H9 (cell line): ENCODE results near the gene CCR4. TPM values are rescaled to one million over a fixed set of nuclear protein-coding genes. Genes with fewer than 3 reads are reported as not detected.

Source experiments
- DNase-seq: peaks from one replicate; pipeline ENCODE4 v3.0.0-alpha.2; 2017
- H2AFZ ChIP-seq: one replicate; pipeline ENCODE4 v1.6.1; 2013; ENCODE audit warnings: mild to moderate bottlenecking, low read length, control low read depth, moderate library complexity
- H2AK5ac ChIP-seq: 2 replicates; pipeline ENCODE4 v1.6.1; 2013; ENCODE audit warnings: low read length, control low read depth, mixed read lengths; ENCODE audit not compliant: insufficient read length
- H2BK120ac ChIP-seq: one replicate; pipeline ENCODE4 v1.6.1; 2013; ENCODE audit warnings: low read depth, mild to moderate bottlenecking, low read length, control low read depth, inconsistent platforms; ENCODE audit not compliant: poor library complexity, severe bottlenecking
- H2BK12ac ChIP-seq: 2 replicates; pipeline ENCODE4 v1.6.1; 2013; ENCODE audit warnings: low read length, control low read depth, mixed read lengths, low read depth; ENCODE audit not compliant: insufficient read length
- H2BK15ac ChIP-seq: 2 replicates; pipeline ENCODE4 v1.6.1; 2013; ENCODE audit warnings: low read depth, low read length, control low read depth
- H2BK20ac ChIP-seq: one replicate; pipeline ENCODE4 v1.6.1; 2013; ENCODE audit warnings: low read depth, mild to moderate bottlenecking, low read length, control low read depth, inconsistent platforms; ENCODE audit not compliant: poor library complexity, severe bottlenecking
- H2BK5ac ChIP-seq: 2 replicates; pipeline ENCODE4 v1.6.1; 2013; ENCODE audit warnings: low read length, control low read depth, mixed read lengths; ENCODE audit not compliant: insufficient read length
- H3K14ac ChIP-seq: 2 replicates; pipeline ENCODE4 v1.6.1; 2013; ENCODE audit warnings: low read length, control low read depth; ENCODE audit not compliant: insufficient read depth
- H3K18ac ChIP-seq: 2 replicates; pipeline ENCODE4 v1.6.1; 2013; ENCODE audit warnings: low read depth, mild to moderate bottlenecking, mixed read lengths, low read length, control low read depth; ENCODE audit not compliant: insufficient read length
- H3K23ac ChIP-seq: 2 replicates; pipeline ENCODE4 v1.6.1; 2013; ENCODE audit warnings: low read length, control low read depth, mixed read lengths, low read depth; ENCODE audit not compliant: insufficient read length
- H3K23me2 ChIP-seq: 2 replicates; pipeline ENCODE4 v1.6.1; 2013; ENCODE audit warnings: low read depth, mild to moderate bottlenecking, mixed read lengths, low read length, control low read depth; ENCODE audit not compliant: insufficient read length, poor library complexity, severe bottlenecking
- H3K27ac ChIP-seq: 2 replicates; pipeline ENCODE4 v1.5.1; 2013; ENCODE audit warnings: low read length, control low read depth, mixed read lengths, low read depth; ENCODE audit not compliant: insufficient read length
- H3K27me3 ChIP-seq: 2 replicates; pipeline ENCODE4 v1.6.1; 2013; ENCODE audit warnings: low read length, control low read depth, inconsistent platforms; ENCODE audit not compliant: insufficient read depth
- H3K4ac ChIP-seq: 2 replicates; pipeline ENCODE4 v1.6.1; 2013; ENCODE audit warnings: low read depth, mild to moderate bottlenecking, control low read depth, inconsistent platforms, low read length, moderate library complexity
- H3K4me1 ChIP-seq: 2 replicates; pipeline ENCODE4 v1.6.1; 2013; ENCODE audit warnings: low read length, control low read depth, inconsistent platforms; ENCODE audit not compliant: insufficient read depth
- H3K4me2 ChIP-seq: 2 replicates; pipeline ENCODE4 v1.6.1; 2013; ENCODE audit warnings: low read length, control low read depth, mixed read lengths; ENCODE audit not compliant: insufficient read length, insufficient read depth
- H3K56ac ChIP-seq: 2 replicates; pipeline ENCODE4 v1.6.1; 2013; ENCODE audit warnings: low read depth, mild to moderate bottlenecking, mixed read lengths, low read length, control low read depth; ENCODE audit not compliant: insufficient read length
- H3K79me1 ChIP-seq: 2 replicates; pipeline ENCODE4 v1.6.1; 2013; ENCODE audit warnings: low read depth, mild to moderate bottlenecking, moderate library complexity, low read length, control low read depth, inconsistent platforms; ENCODE audit not compliant: insufficient read depth, poor library complexity, severe bottlenecking
- H3K79me2 ChIP-seq: 2 replicates; pipeline ENCODE4 v1.6.1; 2013; ENCODE audit warnings: low read length, control low read depth, inconsistent platforms; ENCODE audit not compliant: insufficient read depth
- H3K9ac ChIP-seq: 2 replicates; pipeline ENCODE4 v1.6.1; 2013; ENCODE audit warnings: low read length, control low read depth, mixed read lengths; ENCODE audit not compliant: insufficient read length; ENCODE audit errors: extremely low read depth
- H3K9me3 ChIP-seq: one replicate; pipeline ENCODE4 v1.6.1; 2013; ENCODE audit warnings: low read depth, low read length, inconsistent platforms; ENCODE audit not compliant: control insufficient read depth
- H3T11ph ChIP-seq: one replicate; pipeline ENCODE4 v1.6.1; 2013; ENCODE audit warnings: mild to moderate bottlenecking, low read length, control low read depth, inconsistent platforms
- H4K20me1 ChIP-seq: one replicate; pipeline ENCODE4 v1.6.1; 2013; ENCODE audit not compliant: control insufficient read depth, insufficient read length, insufficient read depth
- H4K5ac ChIP-seq: 2 replicates; pipeline ENCODE4 v1.6.1; 2013; ENCODE audit warnings: low read depth, mild to moderate bottlenecking, mixed read lengths, low read length, control low read depth; ENCODE audit not compliant: insufficient read length
- H4K8ac ChIP-seq: replicated peaks from 2 replicates; pipeline ENCODE4 v1.6.1; 2013; ENCODE audit warnings: low read length, control low read depth, mixed read lengths, low read depth; ENCODE audit not compliant: insufficient read length
- H4K91ac ChIP-seq: 2 replicates; pipeline ENCODE4 v1.6.1; 2013; ENCODE audit warnings: low read depth, mild to moderate bottlenecking, moderate library complexity, mixed read lengths, low read length, control low read depth; ENCODE audit not compliant: insufficient read length
- H3K27ac Mint-ChIP-seq, 3 experiments: 2 replicates in 2 of 3; 3 replicates in 1 of 3; pipeline ENCODE4 v1.8.0; 2020 to 2021; ENCODE audit warnings: mixed read lengths in 3 of 3, mild to moderate bottlenecking in 1 of 3, moderate library complexity in 1 of 3
- H3K27me3 Mint-ChIP-seq: 2 replicates; pipeline ENCODE4 v1.8.0; 2021; ENCODE audit warnings: low read depth, mild to moderate bottlenecking, moderate library complexity, mixed read lengths
- H3K36me3 Mint-ChIP-seq, 3 experiments: 2 replicates in 2 of 3; 3 replicates in 1 of 3; pipeline ENCODE4 v1.8.0; 2020 to 2021; ENCODE audit warnings: low read depth in 3 of 3, mixed read lengths in 3 of 3; ENCODE audit not compliant: insufficient read depth in 1 of 3
- H3K4me1 Mint-ChIP-seq, 2 experiments: 2 replicates each; pipeline ENCODE4 v1.8.0; 2020; ENCODE audit warnings: mixed read lengths in 2 of 2
- H3K4me3 Mint-ChIP-seq, 2 experiments: 2 replicates in 1 of 2; 3 replicates in 1 of 2; pipeline ENCODE4 v1.8.0; 2020 to 2021; ENCODE audit warnings: mild to moderate bottlenecking in 2 of 2, mixed read lengths in 2 of 2, moderate library complexity in 1 of 2
- H3K9me3 Mint-ChIP-seq, 2 experiments: 2 replicates in 1 of 2; 3 replicates in 1 of 2; pipeline ENCODE4 v1.8.0; 2020; ENCODE audit warnings: mild to moderate bottlenecking in 2 of 2, mixed read lengths in 2 of 2, moderate library complexity in 1 of 2
- CTCF ChIP-seq: fragments of 200-600 bp; sonication (generic); conservative IDR thresholded peaks from 3 replicates; pipeline ENCODE4 v1.8.0; 2021; ENCODE audit warnings: antibody characterized with exemption, mild to moderate bottlenecking
- WGBS: extraction: QIAGEN DNeasy Blood & Tissue Kit; methylation state at CpG from one replicate; pipeline ENCODE4 v1.1.7; 2013; ENCODE audit warnings: missing lambda C conversion rate, low lambda C conversion rate, mixed read lengths; ENCODE audit not compliant: insufficient read length; ENCODE audit errors: extremely low coverage; 5-methylcytosine and 5-hydroxymethylcytosine counted together
- total RNA-seq: library from RNA; stranded (reverse); gene quantifications from 2 replicates; pipeline ENCODE4 v1.2.1, GENCODE V29; 2021

Gene CCR4
- total RNA-seq, 1 experiment from 2014 or later, result 0.07 TPM

DNA sequence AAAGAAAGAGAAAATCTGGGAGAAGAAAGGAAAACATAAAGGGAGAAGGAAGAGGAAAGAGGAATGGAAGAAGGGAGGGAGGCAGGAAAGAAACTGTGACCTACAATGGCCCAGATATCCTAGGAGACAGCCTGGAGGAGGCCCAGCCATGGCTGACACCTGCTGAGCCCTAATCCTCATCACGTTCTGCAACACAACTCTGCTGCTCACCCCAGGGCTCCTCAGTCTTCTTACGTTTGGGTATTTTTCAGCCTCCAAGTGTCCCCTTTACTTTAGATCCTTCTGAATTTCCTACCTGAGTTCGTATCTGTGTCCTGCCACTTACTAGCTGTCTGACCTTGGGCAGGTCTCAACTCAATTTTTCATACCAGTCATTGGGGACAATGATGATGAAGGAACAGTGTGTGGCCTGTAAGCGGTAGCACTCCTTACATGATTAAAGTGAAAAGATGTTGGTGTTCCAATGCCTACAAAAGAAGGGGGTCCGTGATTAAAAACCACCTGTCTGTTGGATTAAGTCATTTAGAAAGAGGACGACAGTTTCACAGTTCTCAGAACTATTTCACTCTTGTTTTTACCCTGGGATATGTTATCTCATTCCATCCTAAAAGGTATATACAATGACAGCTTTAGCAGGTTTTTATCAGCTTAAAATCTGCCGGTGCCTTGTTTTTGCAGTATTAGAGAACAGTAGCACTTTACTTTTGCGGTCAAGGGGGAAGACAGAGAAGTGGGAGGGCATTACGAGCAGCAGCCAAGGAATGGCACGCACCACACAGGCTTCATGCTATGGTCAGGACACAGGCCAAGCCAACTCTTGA, 47.4 kb downstream of the CCR4 start:
- no peaks in the 10 kb centered on the region for H3K27me3 Mint-ChIP-seq
- Histone ChIP-seq H3K9ac (no peak overlapping the region), H3K27me3 (no peaks in the 10 kb centered on the region), H3K56ac (no peak overlapping the region), H2BK5ac (no peak overlapping the region), H3T11ph (no peak overlapping the region), H2BK15ac (no peak overlapping the region), H2BK12ac (no peak overlapping the region), H3K14ac (no peak overlapping the region), H4K5ac (no peak overlapping the region), H3K27ac (no peak overlapping the region), H3K79me1 (no peaks in the 10 kb centered on the region), H3K23ac (no peak overlapping the region), H2AK5ac (no peak overlapping the region), H2AFZ (no peak overlapping the region), H4K8ac (no peak overlapping the region), H3K4me2 (no peak overlapping the region), H4K20me1 (no peaks in the 10 kb centered on the region), H3K4me1 (no peaks in the 10 kb centered on the region), H3K4ac (no peak overlapping the region), H3K79me2 (no peaks in the 10 kb centered on the region), H2BK20ac (no peak overlapping the region), H4K91ac (no peak overlapping the region), H3K9me3 (no peaks in the 10 kb centered on the region), H2BK120ac (no peak overlapping the region), H3K18ac (no peak overlapping the region), H3K23me2 (no peaks in the 10 kb centered on the region)
- H3K4me1 Mint-ChIP-seq, result peaks cover 15 to 18% of the 10 kb centered on the region in 2 experiments
- H3K9me3 Mint-ChIP-seq, result peaks cover 0 to under 1% of the 10 kb centered on the region in 2 experiments; a peak in 2 of 5 replicates
- H3K4me3 Mint-ChIP-seq, result no peak overlapping the region
- TF ChIP-seq CTCF, result no peak
- peak overlapping the region in 2 of 3 experiments; percentile 12 to 84; a peak in 3 of 7 replicates for H3K27ac Mint-ChIP-seq
- WGBS, result no CpG with 5 or more reads among the region's 10 CpGs
- H3K36me3 Mint-ChIP-seq, result peaks cover 2 to 11% (median 6%) of the 10 kb centered on the region in 3 experiments; a peak in 5 of 7 replicates
- DNase-seq, result no peak
